NB4 (cell line): ENCODE results near the gene TRAPPC3.
A peak's percentile ranks its signal among the peaks of the same experiment; 100 is the strongest.

Experiments
- DNase-seq: peaks from one replicate; pipeline ENCODE4 v3.0.0; 2010; ENCODE audit warnings: low read depth
- H3K4me3 ChIP-seq: one replicate; pipeline ENCODE4 v1.5.1; 2011; ENCODE audit warnings: mild to moderate bottlenecking, low read depth, low read length, moderate library complexity
- MYC ChIP-seq: IDR thresholded peaks from 2 replicates; pipeline ENCODE4 v1.6.1; 2011; ENCODE audit warnings: low read depth, low read length
- POLR2A ChIP-seq: IDR thresholded peaks from 2 replicates; pipeline ENCODE4 v1.6.1; 2011; ENCODE audit warnings: mild to moderate bottlenecking; ENCODE audit not compliant: insufficient read length; ENCODE audit errors: extremely low read depth
- TF ChIP-seq, protein P1 (sequence below): IDR thresholded peaks from one replicate; pipeline ENCODE4 v1.5.1; 2012; ENCODE audit warnings: low read depth, low read length
- TF ChIP-seq, protein P2 (sequence below): IDR thresholded peaks from 2 replicates; pipeline ENCODE4 v1.6.1; 2011; ENCODE audit warnings: low read depth, low read length

TRAPPC3 gene

DNA sequence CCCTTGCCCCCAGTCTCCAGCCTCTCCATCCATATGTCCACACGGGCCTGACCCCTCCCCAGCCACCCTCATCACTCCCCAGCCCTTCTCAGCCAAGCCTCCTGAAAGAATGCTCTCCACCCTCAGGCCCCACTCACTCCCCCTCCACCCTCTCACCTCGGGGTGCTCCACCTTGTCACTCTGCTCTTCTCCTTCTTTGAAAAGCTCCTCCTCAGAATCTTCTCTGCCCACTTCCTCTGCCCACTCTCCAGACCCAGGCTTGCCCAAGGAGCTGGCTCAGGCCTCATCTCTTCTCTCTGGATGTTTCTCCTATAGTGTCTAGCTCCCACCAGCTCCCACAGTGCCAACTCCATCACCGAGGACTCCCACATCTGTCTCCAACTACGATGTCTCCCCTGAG is 38.1 kb downstream of the TRAPPC3 start:
- TF ChIP-seq POLR2A (no peak), MYC (no peak)
- TF ChIP-seq, protein P1, sequence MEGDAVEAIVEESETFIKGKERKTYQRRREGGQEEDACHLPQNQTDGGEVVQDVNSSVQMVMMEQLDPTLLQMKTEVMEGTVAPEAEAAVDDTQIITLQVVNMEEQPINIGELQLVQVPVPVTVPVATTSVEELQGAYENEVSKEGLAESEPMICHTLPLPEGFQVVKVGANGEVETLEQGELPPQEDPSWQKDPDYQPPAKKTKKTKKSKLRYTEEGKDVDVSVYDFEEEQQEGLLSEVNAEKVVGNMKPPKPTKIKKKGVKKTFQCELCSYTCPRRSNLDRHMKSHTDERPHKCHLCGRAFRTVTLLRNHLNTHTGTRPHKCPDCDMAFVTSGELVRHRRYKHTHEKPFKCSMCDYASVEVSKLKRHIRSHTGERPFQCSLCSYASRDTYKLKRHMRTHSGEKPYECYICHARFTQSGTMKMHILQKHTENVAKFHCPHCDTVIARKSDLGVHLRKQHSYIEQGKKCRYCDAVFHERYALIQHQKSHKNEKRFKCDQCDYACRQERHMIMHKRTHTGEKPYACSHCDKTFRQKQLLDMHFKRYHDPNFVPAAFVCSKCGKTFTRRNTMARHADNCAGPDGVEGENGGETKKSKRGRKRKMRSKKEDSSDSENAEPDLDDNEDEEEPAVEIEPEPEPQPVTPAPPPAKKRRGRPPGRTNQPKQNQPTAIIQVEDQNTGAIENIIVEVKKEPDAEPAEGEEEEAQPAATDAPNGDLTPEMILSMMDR, result no peak
- TF ChIP-seq, protein P2, sequence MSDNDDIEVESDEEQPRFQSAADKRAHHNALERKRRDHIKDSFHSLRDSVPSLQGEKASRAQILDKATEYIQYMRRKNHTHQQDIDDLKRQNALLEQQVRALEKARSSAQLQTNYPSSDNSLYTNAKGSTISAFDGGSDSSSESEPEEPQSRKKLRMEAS, result no peak
- DNase-seq, result no peak
- no peak overlapping the region for H3K4me3 ChIP-seq

GRCh38 chr1:36109041-36109679 is 40.1 kb downstream of the TRAPPC3 start:
- TF ChIP-seq MYC, result no peak
- TF ChIP-seq, protein P2, result no peak
- TF ChIP-seq, protein P1, result no peak
- TF ChIP-seq POLR2A, result no peak
- H3K4me3 ChIP-seq, result no peak overlapping the region
- peak; percentile 42 for DNase-seq

- no peak overlapping the region for H3K4me3 ChIP-seq
- TF ChIP-seq, protein P2, result no peak
- TF ChIP-seq, protein P1, result no peak
- TF ChIP-seq POLR2A, result no peak
- TF ChIP-seq MYC, result no peak
- DNase-seq, result no peak
Observed at GRCh38 chr1:36108314-36108713, 41.0 kb downstream of the TRAPPC3 start.

DNA sequence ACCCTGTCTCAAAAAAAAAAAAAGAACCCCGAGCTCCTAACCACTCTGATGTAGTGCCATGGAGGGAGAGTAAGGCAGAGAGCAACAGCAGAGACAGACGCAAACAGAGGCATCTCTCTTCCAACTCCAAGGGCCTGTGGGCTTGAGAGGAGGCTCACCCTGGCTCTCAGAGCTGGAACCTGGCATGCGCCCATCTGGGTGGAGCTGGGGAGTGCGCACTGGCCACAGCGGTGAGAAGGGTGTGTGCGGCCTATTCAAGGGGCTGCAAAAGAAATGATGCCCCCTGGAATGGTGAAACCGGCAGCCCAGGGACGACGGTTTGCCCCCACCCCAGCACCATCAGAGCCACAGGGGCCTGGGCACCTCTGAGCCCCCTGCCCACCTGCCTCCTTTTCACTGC is 41.9 kb downstream of the TRAPPC3 start:
- TF ChIP-seq POLR2A, result no peak
- TF ChIP-seq, protein P2, result no peak
- no peak for TF ChIP-seq MYC
- TF ChIP-seq, protein P1, result no peak
- DNase-seq, result no peak

DNA sequence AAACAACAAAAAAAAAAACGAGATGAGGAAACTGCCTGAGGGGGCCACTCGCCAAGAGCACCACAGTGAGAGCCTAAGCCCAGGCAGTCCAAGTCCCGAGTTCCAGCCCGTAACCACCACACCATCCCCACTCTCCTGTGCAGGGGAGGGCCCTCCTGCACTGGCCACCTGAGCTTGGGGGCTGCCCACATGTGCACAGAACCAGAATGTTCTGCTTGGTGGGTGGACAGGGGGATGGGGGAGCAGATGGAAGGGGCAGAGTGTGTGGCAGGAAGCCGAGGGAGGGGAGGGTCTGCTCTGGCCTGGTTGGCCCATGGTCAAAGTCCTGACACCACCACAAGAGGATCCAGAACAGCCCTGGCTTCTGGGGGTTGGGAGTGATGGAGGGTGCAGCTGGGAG is 43.0 kb downstream of the TRAPPC3 start:
- H3K4me3 ChIP-seq, result no peak overlapping the region
- no peak for DNase-seq
- TF ChIP-seq, protein P2, result no peak
- TF ChIP-seq POLR2A (no peak), MYC (no peak)
- TF ChIP-seq, protein P1, result no peak

More for the DNA sequence above, 41.9 kb downstream of the TRAPPC3 start:
- no peak overlapping the region for H3K4me3 ChIP-seq

GRCh38 chr1:36101546-36101945 is 47.7 kb downstream of the TRAPPC3 start:
- H3K4me3 ChIP-seq, result no peak overlapping the region
- TF ChIP-seq POLR2A (no peak), MYC (no peak)
- TF ChIP-seq, protein P1, result no peak
- TF ChIP-seq, protein P2, result no peak
- DNase-seq, result no peak
